SK-N-SH treated with all-trans-retinoic acid at 6 μM for 48 hours (cell line): ENCODE measurements around the gene ADARB2.
"Not testable (repeated sequence)": the region's sequence is repeated elsewhere in the genome, so short reads cannot be mapped to it uniquely, and the experiment has no call there.

Experiments used
- ATAC-seq: fragments of 200-7000 bp; cut with Tn5 transposase; 3 replicates; pipeline ENCODE4 v1.9.1; 2020; ENCODE audit warnings: mild to moderate bottlenecking, moderate library complexity
- ARNTL ChIP-seq: fragments of 450-650 bp; formaldehyde crosslinking; IDR thresholded peaks from 2 replicates; pipeline ENCODE4 v1.5.0; 2020; ENCODE audit warnings: low read depth, mild to moderate bottlenecking, moderate library complexity, borderline replicate concordance
- BACH2 ChIP-seq: fragments of 250-450 bp; sonication (Bioruptor Pico); IDR thresholded peaks from 2 replicates; pipeline ENCODE4 v1.9.0; 2021; ENCODE audit warnings: mild to moderate bottlenecking, borderline replicate concordance
- CSDC2 ChIP-seq: fragments of 250-450 bp; sonication (Bioruptor Pico); IDR thresholded peaks from 2 replicates; pipeline ENCODE4 v1.5.0; 2020; ENCODE audit warnings: mild to moderate bottlenecking, moderate library complexity
- ESRRG ChIP-seq: fragments of 250-450 bp; sonication (Bioruptor Pico); IDR thresholded peaks from 2 replicates; pipeline ENCODE4 v1.6.1; 2021; ENCODE audit warnings: mild to moderate bottlenecking
- GLIS3 ChIP-seq: fragments of 250-450 bp; sonication (Bioruptor Pico); IDR thresholded peaks from 2 replicates; pipeline ENCODE4 v1.5.0; 2020; ENCODE audit warnings: mild to moderate bottlenecking, moderate library complexity
- ISL1 ChIP-seq: fragments of 250-450 bp; sonication (Bioruptor Pico); IDR thresholded peaks from 2 replicates; pipeline ENCODE4 v2.1.2; 2022; ENCODE audit warnings: mild to moderate bottlenecking, moderate library complexity
- PPARA ChIP-seq: fragments of 250-450 bp; sonication (Bioruptor Pico); IDR thresholded peaks from 2 replicates; pipeline ENCODE4 v1.5.0; 2020; ENCODE audit warnings: mild to moderate bottlenecking, borderline replicate concordance
- RARB ChIP-seq: fragments of 250-450 bp; sonication (Bioruptor Pico); IDR thresholded peaks from 2 replicates; pipeline ENCODE4 v1.8.0; 2021; ENCODE audit warnings: mild to moderate bottlenecking, moderate library complexity
- SNAI2 ChIP-seq: fragments of 250-450 bp; sonication (Bioruptor Pico); IDR thresholded peaks from 2 replicates; pipeline ENCODE4 v1.5.0; 2020; ENCODE audit warnings: mild to moderate bottlenecking, moderate library complexity
- TCF4 ChIP-seq: fragments of 250-450 bp; sonication (Bioruptor Pico); IDR thresholded peaks from 2 replicates; pipeline ENCODE4 v1.8.0; 2021; ENCODE audit warnings: mild to moderate bottlenecking, moderate library complexity, borderline replicate concordance
- TOX ChIP-seq: fragments of 250-450 bp; sonication (Bioruptor Pico); IDR thresholded peaks from 2 replicates; pipeline ENCODE4 v1.8.0; 2021; ENCODE audit warnings: mild to moderate bottlenecking, moderate library complexity, borderline replicate concordance
- ZC3H10 ChIP-seq: fragments of 250-450 bp; sonication (Bioruptor Pico); IDR thresholded peaks from 2 replicates; pipeline ENCODE4 v1.5.1; 2021; ENCODE audit warnings: mild to moderate bottlenecking, moderate library complexity
- ZFP3 ChIP-seq: fragments of 250-450 bp; sonication (Bioruptor Pico); IDR thresholded peaks from 2 replicates; pipeline ENCODE4 v1.5.0; 2020; ENCODE audit warnings: mild to moderate bottlenecking, moderate library complexity
- ZFP30 ChIP-seq: fragments of 450-650 bp; formaldehyde crosslinking; IDR thresholded peaks from 2 replicates; pipeline ENCODE4 v1.5.0; 2022; ENCODE audit warnings: mild to moderate bottlenecking, moderate library complexity
- ZNF565 ChIP-seq: fragments of 450-650 bp; formaldehyde crosslinking; conservative IDR thresholded peaks from 2 replicates; pipeline ENCODE4 v1.5.0; 2020; ENCODE audit warnings: low read depth, mild to moderate bottlenecking, moderate library complexity
- ZNF70 ChIP-seq: fragments of 450-650 bp; formaldehyde crosslinking; IDR thresholded peaks from 2 replicates; pipeline ENCODE4 v1.5.0; 2020; ENCODE audit warnings: mild to moderate bottlenecking, moderate library complexity
- ZNF8 ChIP-seq: fragments of 450-650 bp; formaldehyde crosslinking; IDR thresholded peaks from 2 replicates; pipeline ENCODE4 v1.5.0; 2020; ENCODE audit warnings: mild to moderate bottlenecking, moderate library complexity
- TF ChIP-seq, protein P1 (sequence below): fragments of 250-450 bp; sonication (Bioruptor Pico); IDR thresholded peaks from 2 replicates; pipeline ENCODE4 v1.8.0; 2021; ENCODE audit warnings: low read depth, mild to moderate bottlenecking, moderate library complexity, borderline replicate concordance
- TF ChIP-seq, protein P2 (sequence below): fragments of 250-450 bp; sonication (Bioruptor Pico); IDR thresholded peaks from 2 replicates; pipeline ENCODE4 v1.5.1; 2020; ENCODE audit warnings: low read depth, mild to moderate bottlenecking, moderate library complexity
- TF ChIP-seq, protein P3 (sequence below): fragments of 250-450 bp; sonication (Bioruptor Pico); IDR thresholded peaks from 2 replicates; pipeline ENCODE4 v1.5.1; 2021; ENCODE audit warnings: mild to moderate bottlenecking, moderate library complexity
- TF ChIP-seq, protein P4 (sequence below): fragments of 250-450 bp; sonication (Bioruptor Pico); IDR thresholded peaks from 2 replicates; pipeline ENCODE4 v1.8.0; 2020; ENCODE audit warnings: mild to moderate bottlenecking, moderate library complexity, borderline replicate concordance
- TF ChIP-seq, protein P5 (sequence below): fragments of 250-450 bp; sonication (Bioruptor Pico); IDR thresholded peaks from 2 replicates; pipeline ENCODE4 v1.5.0; 2020; ENCODE audit warnings: mild to moderate bottlenecking, moderate library complexity

The ADARB2 gene

DNA sequence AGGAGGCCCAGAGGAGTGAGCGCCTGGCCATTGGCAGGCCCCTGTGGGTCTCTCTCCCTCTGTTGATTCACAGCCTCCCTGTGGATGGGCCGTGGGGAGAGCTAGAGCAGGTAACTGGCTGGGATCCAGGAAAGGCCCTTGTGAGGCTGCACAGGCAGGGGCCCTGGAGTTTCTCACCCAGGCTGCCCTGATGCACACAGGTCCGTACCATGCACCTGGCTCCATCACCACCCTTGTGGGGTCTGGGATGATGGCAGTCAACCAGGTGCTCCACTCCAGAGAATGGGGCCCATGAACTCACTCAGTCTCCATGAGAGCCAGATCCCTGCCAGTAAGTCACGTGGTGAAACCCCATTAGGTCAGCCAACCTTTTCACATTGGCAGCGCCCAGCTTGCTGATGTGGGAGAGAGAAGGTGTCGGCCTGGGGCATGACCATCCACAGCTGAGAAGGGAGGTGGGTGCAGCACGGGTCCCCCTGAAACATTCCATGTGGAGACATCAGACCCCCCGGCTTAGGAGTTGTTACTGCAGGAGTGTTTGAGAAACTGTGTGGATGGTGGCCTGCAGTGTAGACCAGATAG lies 320.8 kb downstream of the ADARB2 start (continued):
- TF ChIP-seq, protein P1, sequence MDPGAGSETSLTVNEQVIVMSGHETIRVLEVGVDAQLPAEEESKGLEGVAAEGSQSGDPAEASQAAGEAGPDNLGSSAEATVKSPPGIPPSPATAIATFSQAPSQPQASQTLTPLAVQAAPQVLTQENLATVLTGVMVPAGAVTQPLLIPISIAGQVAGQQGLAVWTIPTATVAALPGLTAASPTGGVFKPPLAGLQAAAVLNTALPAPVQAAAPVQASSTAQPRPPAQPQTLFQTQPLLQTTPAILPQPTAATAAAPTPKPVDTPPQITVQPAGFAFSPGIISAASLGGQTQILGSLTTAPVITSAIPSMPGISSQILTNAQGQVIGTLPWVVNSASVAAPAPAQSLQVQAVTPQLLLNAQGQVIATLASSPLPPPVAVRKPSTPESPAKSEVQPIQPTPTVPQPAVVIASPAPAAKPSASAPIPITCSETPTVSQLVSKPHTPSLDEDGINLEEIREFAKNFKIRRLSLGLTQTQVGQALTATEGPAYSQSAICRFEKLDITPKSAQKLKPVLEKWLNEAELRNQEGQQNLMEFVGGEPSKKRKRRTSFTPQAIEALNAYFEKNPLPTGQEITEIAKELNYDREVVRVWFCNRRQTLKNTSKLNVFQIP = no peak
- TF ChIP-seq ISL1 (CRISPR knock-in tag) = no peak
- no peak for TF ChIP-seq ZFP30 (CRISPR knock-in tag)
- no peak for TF ChIP-seq ZNF70 (CRISPR knock-in tag)
- no peak for TF ChIP-seq TOX (CRISPR knock-in tag)
- TF ChIP-seq, protein P2, sequence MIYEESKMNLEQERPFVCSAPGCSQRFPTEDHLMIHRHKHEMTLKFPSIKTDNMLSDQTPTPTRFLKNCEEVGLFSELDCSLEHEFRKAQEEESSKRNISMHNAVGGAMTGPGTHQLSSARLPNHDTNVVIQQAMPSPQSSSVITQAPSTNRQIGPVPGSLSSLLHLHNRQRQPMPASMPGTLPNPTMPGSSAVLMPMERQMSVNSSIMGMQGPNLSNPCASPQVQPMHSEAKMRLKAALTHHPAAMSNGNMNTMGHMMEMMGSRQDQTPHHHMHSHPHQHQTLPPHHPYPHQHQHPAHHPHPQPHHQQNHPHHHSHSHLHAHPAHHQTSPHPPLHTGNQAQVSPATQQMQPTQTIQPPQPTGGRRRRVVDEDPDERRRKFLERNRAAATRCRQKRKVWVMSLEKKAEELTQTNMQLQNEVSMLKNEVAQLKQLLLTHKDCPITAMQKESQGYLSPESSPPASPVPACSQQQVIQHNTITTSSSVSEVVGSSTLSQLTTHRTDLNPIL (CRISPR knock-in tag) = no peak

DNA sequence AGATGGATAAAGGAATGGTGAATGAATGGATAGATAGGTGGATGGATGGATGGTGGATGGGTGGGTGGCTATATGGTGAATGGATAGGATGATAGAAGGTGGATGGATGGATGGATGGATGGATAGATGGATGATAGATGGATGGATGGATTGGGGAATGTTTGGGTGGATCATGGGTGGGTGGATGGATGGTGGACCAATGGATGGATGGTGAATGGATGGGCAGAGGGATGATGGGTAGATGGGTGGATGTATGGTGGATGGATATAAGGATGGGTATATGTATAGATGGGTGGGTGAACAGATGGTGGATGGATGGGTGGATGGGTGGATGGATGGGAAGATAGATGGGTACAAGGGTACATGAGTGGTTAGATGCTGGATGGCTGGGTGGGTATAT lies 322.4 kb downstream of the ADARB2 start:
- TF ChIP-seq ZC3H10 (CRISPR knock-in tag) (no peak), ISL1 (CRISPR knock-in tag) (no peak), ESRRG (CRISPR knock-in tag) (no peak), CSDC2 (CRISPR knock-in tag) (no peak), ZNF70 (CRISPR knock-in tag) (no peak), RARB (CRISPR knock-in tag) (no peak)
- TF ChIP-seq, protein P3, sequence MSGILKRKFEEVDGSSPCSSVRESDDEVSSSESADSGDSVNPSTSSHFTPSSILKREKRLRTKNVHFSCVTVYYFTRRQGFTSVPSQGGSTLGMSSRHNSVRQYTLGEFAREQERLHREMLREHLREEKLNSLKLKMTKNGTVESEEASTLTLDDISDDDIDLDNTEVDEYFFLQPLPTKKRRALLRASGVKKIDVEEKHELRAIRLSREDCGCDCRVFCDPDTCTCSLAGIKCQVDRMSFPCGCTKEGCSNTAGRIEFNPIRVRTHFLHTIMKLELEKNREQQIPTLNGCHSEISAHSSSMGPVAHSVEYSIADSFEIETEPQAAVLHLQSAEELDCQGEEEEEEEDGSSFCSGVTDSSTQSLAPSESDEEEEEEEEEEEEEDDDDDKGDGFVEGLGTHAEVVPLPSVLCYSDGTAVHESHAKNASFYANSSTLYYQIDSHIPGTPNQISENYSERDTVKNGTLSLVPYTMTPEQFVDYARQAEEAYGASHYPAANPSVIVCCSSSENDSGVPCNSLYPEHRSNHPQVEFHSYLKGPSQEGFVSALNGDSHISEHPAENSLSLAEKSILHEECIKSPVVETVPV = no peak
- TF ChIP-seq, protein P2 (CRISPR knock-in tag) = no peak
- ATAC-seq = no peak

DNA sequence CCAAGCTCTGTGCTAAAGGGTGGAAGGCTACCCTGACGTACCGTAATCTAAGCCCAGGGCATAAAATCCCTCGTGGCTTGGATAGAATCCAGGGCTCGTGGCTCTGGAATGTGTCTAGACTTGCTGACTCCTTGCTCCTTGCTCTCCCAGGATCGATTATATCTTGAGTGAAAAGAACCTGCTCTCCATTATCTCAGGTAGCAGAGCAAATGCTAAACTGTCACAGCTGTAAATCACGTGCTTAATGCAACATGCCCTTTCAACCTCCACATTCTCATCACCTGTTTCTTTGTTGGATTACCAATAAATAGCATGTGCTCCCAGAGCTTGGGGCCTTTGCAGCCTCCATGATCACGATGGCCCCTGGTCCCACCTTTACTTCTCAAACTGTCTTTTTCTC lies 323.0 kb downstream of the ADARB2 start:
- ATAC-seq = not testable (repeated sequence)

DNA sequence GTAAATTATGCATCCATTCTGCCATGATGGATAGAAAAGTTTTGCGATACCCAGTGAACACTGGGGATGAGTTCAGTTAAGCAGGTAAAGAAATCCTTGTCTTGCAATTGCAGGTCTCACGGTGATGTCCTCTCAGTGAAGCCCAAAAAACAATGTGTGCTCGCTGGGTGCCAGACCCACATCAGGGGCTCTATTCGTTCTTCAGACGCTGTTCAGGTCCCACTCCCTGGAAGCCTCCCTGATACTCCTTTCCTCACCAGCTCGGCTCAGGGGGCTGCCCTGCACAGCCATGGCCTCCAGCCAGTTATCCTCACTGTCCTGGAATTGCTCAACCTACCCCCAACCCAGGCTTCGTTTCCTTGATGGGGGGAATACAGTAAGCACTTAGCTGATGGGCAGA lies 323.5 kb downstream of the ADARB2 start:
- no peak for TF ChIP-seq GLIS3
- no peak for TF ChIP-seq TCF4
- TF ChIP-seq CSDC2 (CRISPR knock-in tag) = no peak
- TF ChIP-seq, protein P4, sequence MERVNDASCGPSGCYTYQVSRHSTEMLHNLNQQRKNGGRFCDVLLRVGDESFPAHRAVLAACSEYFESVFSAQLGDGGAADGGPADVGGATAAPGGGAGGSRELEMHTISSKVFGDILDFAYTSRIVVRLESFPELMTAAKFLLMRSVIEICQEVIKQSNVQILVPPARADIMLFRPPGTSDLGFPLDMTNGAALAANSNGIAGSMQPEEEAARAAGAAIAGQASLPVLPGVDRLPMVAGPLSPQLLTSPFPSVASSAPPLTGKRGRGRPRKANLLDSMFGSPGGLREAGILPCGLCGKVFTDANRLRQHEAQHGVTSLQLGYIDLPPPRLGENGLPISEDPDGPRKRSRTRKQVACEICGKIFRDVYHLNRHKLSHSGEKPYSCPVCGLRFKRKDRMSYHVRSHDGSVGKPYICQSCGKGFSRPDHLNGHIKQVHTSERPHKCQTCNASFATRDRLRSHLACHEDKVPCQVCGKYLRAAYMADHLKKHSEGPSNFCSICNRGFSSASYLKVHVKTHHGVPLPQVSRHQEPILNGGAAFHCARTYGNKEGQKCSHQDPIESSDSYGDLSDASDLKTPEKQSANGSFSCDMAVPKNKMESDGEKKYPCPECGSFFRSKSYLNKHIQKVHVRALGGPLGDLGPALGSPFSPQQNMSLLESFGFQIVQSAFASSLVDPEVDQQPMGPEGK (CRISPR knock-in tag) = no peak
- TF ChIP-seq ZFP30 (CRISPR knock-in tag) = no peak
- no peak for TF ChIP-seq ZC3H10 (CRISPR knock-in tag)
- no peak for TF ChIP-seq ZFP3
- no peak for TF ChIP-seq BACH2
- TF ChIP-seq SNAI2 = no peak
- TF ChIP-seq, protein P2 (CRISPR knock-in tag) = no peak
- no peak for TF ChIP-seq ARNTL
- no peak for TF ChIP-seq ISL1 (CRISPR knock-in tag)
- TF ChIP-seq PPARA (CRISPR knock-in tag) = no peak
- no peak for TF ChIP-seq ZNF8 (CRISPR knock-in tag)
- TF ChIP-seq, protein P5, sequence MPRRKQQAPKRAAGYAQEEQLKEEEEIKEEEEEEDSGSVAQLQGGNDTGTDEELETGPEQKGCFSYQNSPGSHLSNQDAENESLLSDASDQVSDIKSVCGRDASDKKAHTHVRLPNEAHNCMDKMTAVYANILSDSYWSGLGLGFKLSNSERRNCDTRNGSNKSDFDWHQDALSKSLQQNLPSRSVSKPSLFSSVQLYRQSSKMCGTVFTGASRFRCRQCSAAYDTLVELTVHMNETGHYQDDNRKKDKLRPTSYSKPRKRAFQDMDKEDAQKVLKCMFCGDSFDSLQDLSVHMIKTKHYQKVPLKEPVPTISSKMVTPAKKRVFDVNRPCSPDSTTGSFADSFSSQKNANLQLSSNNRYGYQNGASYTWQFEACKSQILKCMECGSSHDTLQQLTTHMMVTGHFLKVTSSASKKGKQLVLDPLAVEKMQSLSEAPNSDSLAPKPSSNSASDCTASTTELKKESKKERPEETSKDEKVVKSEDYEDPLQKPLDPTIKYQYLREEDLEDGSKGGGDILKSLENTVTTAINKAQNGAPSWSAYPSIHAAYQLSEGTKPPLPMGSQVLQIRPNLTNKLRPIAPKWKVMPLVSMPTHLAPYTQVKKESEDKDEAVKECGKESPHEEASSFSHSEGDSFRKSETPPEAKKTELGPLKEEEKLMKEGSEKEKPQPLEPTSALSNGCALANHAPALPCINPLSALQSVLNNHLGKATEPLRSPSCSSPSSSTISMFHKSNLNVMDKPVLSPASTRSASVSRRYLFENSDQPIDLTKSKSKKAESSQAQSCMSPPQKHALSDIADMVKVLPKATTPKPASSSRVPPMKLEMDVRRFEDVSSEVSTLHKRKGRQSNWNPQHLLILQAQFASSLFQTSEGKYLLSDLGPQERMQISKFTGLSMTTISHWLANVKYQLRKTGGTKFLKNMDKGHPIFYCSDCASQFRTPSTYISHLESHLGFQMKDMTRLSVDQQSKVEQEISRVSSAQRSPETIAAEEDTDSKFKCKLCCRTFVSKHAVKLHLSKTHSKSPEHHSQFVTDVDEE (CRISPR knock-in tag) = no peak
- TF ChIP-seq RARB (CRISPR knock-in tag) = no peak
- no peak for TF ChIP-seq ZNF565 (CRISPR knock-in tag)
- no peak for ATAC-seq
